K562 (cell line): ENCODE data around the gene SOHLH1. TPM values are rescaled to one million over a fixed set of nuclear protein-coding genes. Genes with fewer than 3 reads are reported as not detected.

Experiments
- ATAC-seq: fragments of 200-7000 bp; cut with Tn5 transposase; 3 replicates; pipeline ENCODE4 v1.9.1; 2020; ENCODE audit warnings: moderate library complexity
- BruUV-seq: library from RNA; stranded (reverse); fragments of 400-500 nt; replicated peaks from 2 replicates; lab custom pipeline; 2021; lab: Mats Ljungman, UMichigan
- CTCF ChIA-PET: fragments of 300-600 bp; formaldehyde crosslinking; extraction: SDS; loops from one replicate; lab custom pipeline; 2021; ENCODE audit warnings: low intra/inter-chr PET ratio; lab: Yijun Ruan, JAX
- POLR2A ChIA-PET: fragments of 300-600, 350-650 bp; sonication (Branson Sonifier 250); formaldehyde crosslinking; extraction: SDS; loops from one replicate; lab custom pipeline; 2021; ENCODE audit warnings: antibody characterized with exemption, inconsistent platforms; lab: Yijun Ruan, JAX
- DNase-seq, 4 experiments: peaks; one replicate each; pipeline versions ENCODE4 v3.0.0 to v3.0.0-alpha.2; 2011 to 2018; ENCODE audit warnings: low spot score in 3 of 4, mixed read lengths in 3 of 4; ENCODE audit errors: extremely low read depth in 1 of 4
- FAIRE-seq: peaks from 2 replicates; lab custom pipeline; 2011; peaks lifted over from hg19 to GRCh38; lab: Jason Lieb, UNC
- H2AFZ ChIP-seq: 2 replicates; pipeline ENCODE4 v1.6.0; 2011; ENCODE audit warnings: low read depth, low read length, control low read depth, inconsistent platforms
- H3K27ac ChIP-seq: fragments of 200-600 bp; 3 replicates; pipeline ENCODE4 v1.8.0; 2011; ENCODE audit warnings: low read depth, mild to moderate bottlenecking, control low read depth, inconsistent platforms, low read length, moderate library complexity, mixed read lengths; ENCODE audit errors: extremely low read depth
- H3K27me3 ChIP-seq, 2 experiments: fragments of 300-600 bp in 1 of 2; 2 replicates in 1 of 2; 3 replicates in 1 of 2; pipeline versions ENCODE4 v1.6.0 to v1.8.0; 2011; ENCODE audit warnings: inconsistent platforms in 2 of 2, low read length in 2 of 2, mild to moderate bottlenecking in 1 of 2, mixed read lengths in 1 of 2, moderate library complexity in 1 of 2; ENCODE audit not compliant: control insufficient read depth in 2 of 2, insufficient read depth in 2 of 2
- H3K36me3 ChIP-seq: fragments of 300-600 bp; 3 replicates; pipeline ENCODE4 v1.8.0; 2011; ENCODE audit warnings: mild to moderate bottlenecking, low read length, inconsistent platforms; ENCODE audit not compliant: control insufficient read depth, insufficient read depth
- H3K4me1 ChIP-seq, 2 experiments: fragments of 200-600 bp in 1 of 2; replicated peaks in 1 of 2; 2 replicates in 1 of 2; 3 replicates in 1 of 2; pipeline versions ENCODE4 v1.5.1 to v1.8.0; 2011; ENCODE audit warnings: inconsistent platforms in 2 of 2, low read length in 2 of 2, mild to moderate bottlenecking in 1 of 2, mixed read lengths in 1 of 2, moderate library complexity in 1 of 2; ENCODE audit not compliant: control insufficient read depth in 2 of 2, insufficient read depth in 2 of 2
- H3K4me2 ChIP-seq: 2 replicates; pipeline ENCODE4 v1.6.1; 2011; ENCODE audit warnings: low read length, control low read depth, inconsistent platforms, mixed read lengths; ENCODE audit not compliant: insufficient read depth
- H3K4me3 ChIP-seq: fragments of 200-600 bp; sonication (generic), shearing (Covaris generic); 2 replicates; pipeline ENCODE4 v1.5.1; 2016; ENCODE audit warnings: control low read depth, inconsistent platforms
- H3K79me2 ChIP-seq: fragments of 200-600 bp; 3 replicates; pipeline ENCODE4 v1.8.0; 2011; ENCODE audit warnings: low read length, inconsistent platforms; ENCODE audit not compliant: control insufficient read depth, insufficient read depth
- H3K9ac ChIP-seq, 2 experiments: 2 replicates each; pipeline versions ENCODE4 v1.6.0 to v1.6.1; 2011; ENCODE audit warnings: low read depth in 2 of 2, low read length in 2 of 2, control low read depth in 1 of 2, inconsistent platforms in 1 of 2, mild to moderate bottlenecking in 1 of 2, mixed read lengths in 1 of 2; ENCODE audit not compliant: insufficient read depth in 1 of 2
- H3K9me1 ChIP-seq: one replicate; pipeline ENCODE4 v1.6.0; 2011; ENCODE audit warnings: inconsistent platforms, mild to moderate bottlenecking, low read length, moderate library complexity; ENCODE audit not compliant: control insufficient read depth, insufficient read depth
- H3K9me3 ChIP-seq: replicated peaks from 2 replicates; pipeline ENCODE4 v1.5.1; 2011; ENCODE audit warnings: low read depth, low read length, inconsistent platforms; ENCODE audit not compliant: control insufficient read depth, insufficient read depth
- H4K20me1 ChIP-seq: replicated peaks from 2 replicates; pipeline ENCODE4 v1.6.1; 2011; ENCODE audit warnings: low read length, inconsistent platforms, mixed read lengths; ENCODE audit not compliant: control insufficient read depth, insufficient read depth
- CCNT2 ChIP-seq: IDR thresholded peaks from 2 replicates; pipeline ENCODE4 v1.6.1; 2011; ENCODE audit warnings: borderline replicate concordance, low read depth, mild to moderate bottlenecking, moderate library complexity, mixed read lengths, low read length; ENCODE audit not compliant: insufficient read length; ENCODE audit errors: extremely low read depth
- GABPA ChIP-seq: fragments of 200-800 bp; sonication (Bioruptor generic); conservative IDR thresholded peaks from 2 replicates; pipeline ENCODE4 v1.6.1; 2016; ENCODE audit warnings: low read depth, missing genetic modification characterization, missing compliant biosample characterization
- HNRNPLL ChIP-seq: fragments of 200-400 bp; formaldehyde crosslinking; IDR thresholded peaks from 2 replicates; pipeline ENCODE4 v1.6.1; 2017; ENCODE audit warnings: low read length, low read depth, mild to moderate bottlenecking; ENCODE audit not compliant: poor library complexity, severe bottlenecking
- KHSRP ChIP-seq: fragments of 450-650 bp; IDR thresholded peaks from 2 replicates; pipeline ENCODE4 v1.6.1; 2017
- LCOR ChIP-seq: sonication (generic); formaldehyde crosslinking; IDR thresholded peaks from 2 replicates; pipeline ENCODE4 v1.8.0; 2022; ENCODE audit warnings: mild to moderate bottlenecking, missing genetic modification reagents
- MAFK ChIP-seq: IDR thresholded peaks from 2 replicates; pipeline ENCODE4 v1.6.1; 2011; ENCODE audit warnings: low read length, improper control_type of control experiment
- MEF2A ChIP-seq: IDR thresholded peaks from 2 replicates; pipeline ENCODE4 v1.6.1; 2011; ENCODE audit warnings: low read depth, mild to moderate bottlenecking, low read length, moderate library complexity; ENCODE audit not compliant: control insufficient read depth
- NFIC ChIP-seq: fragments of 450-650 bp; IDR thresholded peaks from 2 replicates; pipeline ENCODE4 v1.6.1; 2017; ENCODE audit warnings: mild to moderate bottlenecking, inconsistent platforms
- NKRF ChIP-seq: fragments of 450-650 bp; IDR thresholded peaks from 2 replicates; pipeline ENCODE4 v1.6.1; 2016; ENCODE audit warnings: borderline replicate concordance
- PHB ChIP-seq: fragments of 250-450 bp; sonication (Bioruptor Pico); IDR thresholded peaks from 2 replicates; pipeline ENCODE4 v1.5.0; 2021
- SMAD2 ChIP-seq: fragments of 150-350 bp; IDR thresholded peaks from 2 replicates; pipeline ENCODE4 v1.6.1; 2014; ENCODE audit warnings: low read depth, mild to moderate bottlenecking, low read length
- ZNF133 ChIP-seq: fragments of 250-450 bp; sonication (Bioruptor Pico); IDR thresholded peaks from 2 replicates; pipeline ENCODE4 v1.4.0; 2020; ENCODE audit warnings: mild to moderate bottlenecking
- ZNF699 ChIP-seq: fragments of 250-450 bp; sonication (Bioruptor Pico); IDR thresholded peaks from 2 replicates; pipeline ENCODE4 v1.8.0; 2021; ENCODE audit warnings: mild to moderate bottlenecking, moderate library complexity; ENCODE audit not compliant: insufficient replicate concordance
- WGBS: fragments of 100-300 bp; shearing (Covaris generic); methylation state at CpG from one replicate; pipeline ENCODE4 v1.1.6; 2016; ENCODE audit warnings: low coverage, mixed read lengths; ENCODE audit not compliant: insufficient coverage; ENCODE audit errors: missing lambda C conversion rate; 5-methylcytosine and 5-hydroxymethylcytosine counted together
- in situ Hi-C: fragments of 300-500 bp; cut with MboI; formaldehyde crosslinking; loops from 4 replicates; pipeline ENCODE4 v1.15.0; 2018; ENCODE audit warnings: inconsistent platforms, mixed read lengths
- intact Hi-C: fragments of 100-400 bp; cut with micrococcal nuclease; formaldehyde crosslinking; loops from 2 replicates; pipeline ENCODE4 v1.14.2; 2022
- polyA plus RNA-seq, 8 experiments: library from polyadenylated mRNA; depleted of rRNA in 4 of 8; stranded (reverse) in 5 of 8; unstranded in 3 of 8; fragments of >200 nt; fragmentation: Nextera tagmentation in 2 of 8; fragmentation: Illumina TruSeq in 1 of 8; extraction: Ambion mirVana in 2 of 8; extraction: Trizol in 1 of 8; gene quantifications; 2 replicates each; pipeline versions ENCODE4 v1.2.1 to v1.2.3, GENCODE V29; 2011 to 2014; ENCODE audit warnings: inconsistent platforms in 1 of 8, missing spikeins in 1 of 8
- total RNA-seq, 7 experiments: library from RNA; depleted of rRNA in 6 of 7; stranded (reverse); fragments of >200 nt in 6 of 7; fragmentation: Illumina TruSeq in 2 of 7; extraction: Trizol in 2 of 7; gene quantifications; 2 replicates each; pipeline versions ENCODE4 v1.2.1 to v1.2.3, GENCODE V29; 2011 to 2021; ENCODE audit warnings: low replicate concordance in 1 of 7

Gene SOHLH1
- total and polyA plus RNA-seq, 9 of the 15 experiments (the other 6 are each of a cell fraction or from before 2014, with no cell fraction given) = 0.17 to 0.41 (median 0.29) TPM; not detected in 6

- Histone ChIP-seq H3K4me3 (no peak overlapping the region), H3K9me3 (no peaks in the 10 kb centered on the region), H3K79me2 (no peaks in the 10 kb centered on the region), H4K20me1 (peaks cover 8% of the 10 kb centered on the region; the same call in 1 of the 2 replicates), H3K9ac (no peak overlapping the region), H3K27me3 (peaks cover 8 to 57% of the 10 kb centered on the region in 2 experiments; a peak in 4 of 5 replicates), H3K9me1 (no peaks in the 10 kb centered on the region), H3K36me3 (no peaks in the 10 kb centered on the region), H3K4me2 (no peak overlapping the region), H2AFZ (no peak overlapping the region), H3K4me1 (peaks cover 0 to 43% of the 10 kb centered on the region in 2 experiments; a peak in 1 of 5 replicates), H3K27ac (no peak overlapping the region)
- no peak for ATAC-seq
- intact Hi-C loops (no loop called here), in situ Hi-C loops (no loop called here)
- CTCF ChIA-PET = no interaction called here
- under 1% methylated on average over 18 of the region's 28 CpGs for WGBS
- no peak for TF ChIP-seq ZNF699 (CRISPR knock-in tag)
- no peak for TF ChIP-seq MEF2A
- no peak for TF ChIP-seq NFIC
- TF ChIP-seq KHSRP = no peak
- TF ChIP-seq ZNF133 (CRISPR knock-in tag) = no peak
- TF ChIP-seq NKRF = no peak
- no peak for TF ChIP-seq SMAD2
- TF ChIP-seq HNRNPLL = no peak
- no peak for TF ChIP-seq MAFK
- no peak for TF ChIP-seq LCOR (CRISPR knock-in tag)
- TF ChIP-seq GABPA (tag) = no peak
- TF ChIP-seq CCNT2 = no peak
- TF ChIP-seq PHB (CRISPR knock-in tag) = no peak
- POLR2A ChIA-PET = interaction anchor here (1.0 kb wide), 2 partner anchors 13 kb away, joined by 5 to 6 read pairs; no protein-coding TSS in a partner anchor
- BruUV-seq = no TSS peak
- FAIRE-seq = no peak
- DNase-seq = no peak
Measured at GRCh38 chr9:135739271-135740220, 40.3 kb upstream of the SOHLH1 start.
